ENCODE results near the gene PLXNB3. TPM values are rescaled to one million over a fixed set of nuclear protein-coding genes. Genes with fewer than 3 reads are reported as not detected.

PLXNB3 gene
- total and polyA plus RNA-seq, 4 donors, result 0.11 to 0.69 (median 0.46) TPM

DNA sequence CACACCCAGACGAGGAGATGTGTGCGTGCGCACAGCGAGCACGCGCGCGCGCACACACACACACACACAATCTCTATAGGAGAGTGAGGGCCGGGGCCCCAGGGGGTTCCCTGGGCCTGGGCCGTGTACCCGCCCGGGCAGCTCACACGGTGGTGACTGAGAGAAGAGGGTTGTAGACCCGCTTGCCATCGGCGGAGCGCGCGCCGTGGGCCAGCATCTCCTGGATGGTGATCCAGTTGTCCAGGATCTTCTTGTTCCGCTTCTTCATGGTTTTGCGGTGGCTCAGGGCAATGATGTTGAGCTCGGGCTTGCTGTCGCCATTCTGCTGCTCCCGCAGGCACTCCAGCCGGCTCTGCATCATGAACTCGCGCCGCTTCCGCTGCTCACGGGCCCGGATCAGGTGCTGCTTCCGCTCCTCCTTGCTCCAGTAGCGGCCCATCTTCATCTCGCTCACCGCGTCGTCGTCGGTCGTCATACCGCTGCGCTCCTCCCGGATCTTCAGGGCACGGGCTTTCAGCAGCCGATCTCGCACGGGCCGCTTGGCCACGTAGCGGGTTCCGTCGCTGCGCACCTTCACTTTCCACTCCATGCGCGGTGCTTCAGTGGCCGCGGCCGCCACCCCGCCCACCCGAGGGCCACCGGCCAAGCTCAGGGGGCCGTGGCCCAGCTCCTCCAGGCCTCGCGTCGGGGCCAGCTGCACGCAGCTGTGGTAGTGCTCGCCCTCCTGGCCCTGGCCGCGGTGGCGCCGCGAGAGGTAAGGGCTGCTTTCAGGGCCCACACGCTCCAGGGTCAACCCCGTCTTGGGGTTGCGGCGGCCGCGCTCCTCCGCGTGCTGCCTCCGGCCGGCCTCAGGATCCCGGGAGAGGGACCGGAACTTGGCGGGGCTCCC lies 39.4 kb downstream of the PLXNB3 start:
- Histone ChIP-seq H3K36me3 (ENCODE audit: control insufficient read depth in 4 of 4, insufficient read depth in 3 of 4, low read depth in 1 of 4, low read length in 3 of 4) (peaks cover 0 to 3% (median 0%) of the 10 kb centered on the region in 4 donors), H3K4me3 (ENCODE audit: low read depth in 1 of 3, low read length in 3 of 3) (no peak overlapping the region), H3K9ac (ENCODE audit: low read depth in 1 of 2, low read length in 2 of 2) (no peak overlapping the region), H3K27ac (ENCODE audit: low read depth in 1 of 2, low read length in 2 of 2) (no peak overlapping the region), H3K27me3 (ENCODE audit: control insufficient read depth in 4 of 4, insufficient read depth in 4 of 4, low read length in 3 of 4) (no peaks in the 10 kb centered on the region), H3K9me3 (ENCODE audit: control insufficient read depth in 4 of 4, low read length in 3 of 4) (no peaks in the 10 kb centered on the region), H3K4me1 (ENCODE audit: control insufficient read depth in 4 of 4, insufficient read depth in 4 of 4, low read length in 3 of 4) (no peaks in the 10 kb centered on the region)
- TF ChIP-seq FOXA2 (IDR thresholded peaks at IDR 0.05), result no peak
- no peak for TF ChIP-seq SP1 (IDR thresholded peaks at IDR 0.05)
- TF ChIP-seq MAX (IDR thresholded peaks at IDR 0.05), result no peak
- TF ChIP-seq FOXA1 (IDR thresholded peaks at IDR 0.05), result no peak
- TF ChIP-seq, protein P1, sequence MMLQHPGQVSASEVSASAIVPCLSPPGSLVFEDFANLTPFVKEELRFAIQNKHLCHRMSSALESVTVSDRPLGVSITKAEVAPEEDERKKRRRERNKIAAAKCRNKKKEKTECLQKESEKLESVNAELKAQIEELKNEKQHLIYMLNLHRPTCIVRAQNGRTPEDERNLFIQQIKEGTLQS (IDR thresholded peaks at IDR 0.05), result no peak
- TF ChIP-seq JUND (IDR thresholded peaks at IDR 0.05), result no peak
- no peak for TF ChIP-seq NR2F2 (IDR thresholded peaks at IDR 0.05)
- no peak for TF ChIP-seq TAF1 (conservative IDR thresholded peaks at IDR 0.05)
- no peak for TF ChIP-seq HNF4A (conservative IDR thresholded peaks at IDR 0.05)
- TF ChIP-seq RAD21 (IDR thresholded peaks at IDR 0.05), result no peak
- TF ChIP-seq YY1 (IDR thresholded peaks at IDR 0.05), result no peak
- TF ChIP-seq GABPA (IDR thresholded peaks at IDR 0.05 in 1 of 2, conservative IDR thresholded peaks at IDR 0.05 in 1 of 2), result no peak
- TF ChIP-seq HNF4G (IDR thresholded peaks at IDR 0.05), result no peak
- TF ChIP-seq EGR1 (IDR thresholded peaks at IDR 0.05; ENCODE audit: low read depth in 2 of 2), result no peak
- TF ChIP-seq, protein P2, sequence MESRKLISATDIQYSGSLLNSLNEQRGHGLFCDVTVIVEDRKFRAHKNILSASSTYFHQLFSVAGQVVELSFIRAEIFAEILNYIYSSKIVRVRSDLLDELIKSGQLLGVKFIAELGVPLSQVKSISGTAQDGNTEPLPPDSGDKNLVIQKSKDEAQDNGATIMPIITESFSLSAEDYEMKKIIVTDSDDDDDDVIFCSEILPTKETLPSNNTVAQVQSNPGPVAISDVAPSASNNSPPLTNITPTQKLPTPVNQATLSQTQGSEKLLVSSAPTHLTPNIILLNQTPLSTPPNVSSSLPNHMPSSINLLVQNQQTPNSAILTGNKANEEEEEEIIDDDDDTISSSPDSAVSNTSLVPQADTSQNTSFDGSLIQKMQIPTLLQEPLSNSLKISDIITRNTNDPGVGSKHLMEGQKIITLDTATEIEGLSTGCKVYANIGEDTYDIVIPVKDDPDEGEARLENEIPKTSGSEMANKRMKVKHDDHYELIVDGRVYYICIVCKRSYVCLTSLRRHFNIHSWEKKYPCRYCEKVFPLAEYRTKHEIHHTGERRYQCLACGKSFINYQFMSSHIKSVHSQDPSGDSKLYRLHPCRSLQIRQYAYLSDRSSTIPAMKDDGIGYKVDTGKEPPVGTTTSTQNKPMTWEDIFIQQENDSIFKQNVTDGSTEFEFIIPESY (IDR thresholded peaks at IDR 0.05), result no peak
- DNase-seq (ENCODE audit: low spot score), result no peak
- 97% methylated on average over 87 of the region's 87 CpGs for WGBS

GRCh38 chrX:153804100-153804595 lies 40.1 kb downstream of the PLXNB3 start:
- H3K9ac ChIP-seq (ENCODE audit: low read depth in 1 of 2, low read length in 2 of 2), result no peak overlapping the region
- TF ChIP-seq RXRA (IDR thresholded peaks at IDR 0.05), result no peak
- no peak for TF ChIP-seq FOXA1 (IDR thresholded peaks at IDR 0.05)
- TF ChIP-seq REST (IDR thresholded peaks at IDR 0.05), result no peak
- TF ChIP-seq, protein P1 (IDR thresholded peaks at IDR 0.05), result no peak
- TF ChIP-seq, protein P2 (IDR thresholded peaks at IDR 0.05), result no peak
- TF ChIP-seq HNF4G (IDR thresholded peaks at IDR 0.05), result no peak
- no peak for TF ChIP-seq TAF1 (conservative IDR thresholded peaks at IDR 0.05)
- TF ChIP-seq RAD21 (IDR thresholded peaks at IDR 0.05), result no peak
- no peak for TF ChIP-seq EGR1 (IDR thresholded peaks at IDR 0.05; ENCODE audit: low read depth in 2 of 2)
- TF ChIP-seq JUND (IDR thresholded peaks at IDR 0.05), result no peak
- TF ChIP-seq MAX (IDR thresholded peaks at IDR 0.05), result no peak
- TF ChIP-seq GABPA (IDR thresholded peaks at IDR 0.05 in 1 of 2, conservative IDR thresholded peaks at IDR 0.05 in 1 of 2), result no peak
- TF ChIP-seq FOXA2 (IDR thresholded peaks at IDR 0.05), result no peak
- TF ChIP-seq, protein P3, sequence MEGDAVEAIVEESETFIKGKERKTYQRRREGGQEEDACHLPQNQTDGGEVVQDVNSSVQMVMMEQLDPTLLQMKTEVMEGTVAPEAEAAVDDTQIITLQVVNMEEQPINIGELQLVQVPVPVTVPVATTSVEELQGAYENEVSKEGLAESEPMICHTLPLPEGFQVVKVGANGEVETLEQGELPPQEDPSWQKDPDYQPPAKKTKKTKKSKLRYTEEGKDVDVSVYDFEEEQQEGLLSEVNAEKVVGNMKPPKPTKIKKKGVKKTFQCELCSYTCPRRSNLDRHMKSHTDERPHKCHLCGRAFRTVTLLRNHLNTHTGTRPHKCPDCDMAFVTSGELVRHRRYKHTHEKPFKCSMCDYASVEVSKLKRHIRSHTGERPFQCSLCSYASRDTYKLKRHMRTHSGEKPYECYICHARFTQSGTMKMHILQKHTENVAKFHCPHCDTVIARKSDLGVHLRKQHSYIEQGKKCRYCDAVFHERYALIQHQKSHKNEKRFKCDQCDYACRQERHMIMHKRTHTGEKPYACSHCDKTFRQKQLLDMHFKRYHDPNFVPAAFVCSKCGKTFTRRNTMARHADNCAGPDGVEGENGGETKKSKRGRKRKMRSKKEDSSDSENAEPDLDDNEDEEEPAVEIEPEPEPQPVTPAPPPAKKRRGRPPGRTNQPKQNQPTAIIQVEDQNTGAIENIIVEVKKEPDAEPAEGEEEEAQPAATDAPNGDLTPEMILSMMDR (IDR thresholded peaks at IDR 0.05; ENCODE audit: low read depth, low read length, missing input control), result no peak
- no peak for TF ChIP-seq SP1 (IDR thresholded peaks at IDR 0.05)
- TF ChIP-seq YY1 (IDR thresholded peaks at IDR 0.05), result no peak
- TF ChIP-seq HNF4A (conservative IDR thresholded peaks at IDR 0.05), result no peak
- TF ChIP-seq NR2F2 (IDR thresholded peaks at IDR 0.05), result no peak
- H3K36me3 ChIP-seq (ENCODE audit: control insufficient read depth in 4 of 4, insufficient read depth in 3 of 4, low read depth in 1 of 4, low read length in 3 of 4), result no peaks in the 10 kb centered on the region
- WGBS, result 95% methylated on average over 34 of the region's 34 CpGs
- H3K4me1 ChIP-seq (ENCODE audit: control insufficient read depth in 4 of 4, insufficient read depth in 4 of 4, low read length in 3 of 4), result no peaks in the 10 kb centered on the region
- no peak for DNase-seq (ENCODE audit: low spot score)
- no peak overlapping the region for H3K4me3 ChIP-seq (ENCODE audit: low read depth in 1 of 3, low read length in 3 of 3)
- H3K9me3 ChIP-seq (ENCODE audit: control insufficient read depth in 4 of 4, low read length in 3 of 4), result no peaks in the 10 kb centered on the region
- no peak overlapping the region for H3K27ac ChIP-seq (ENCODE audit: low read depth in 1 of 2, low read length in 2 of 2)
- H3K27me3 ChIP-seq (ENCODE audit: control insufficient read depth in 4 of 4, insufficient read depth in 4 of 4, low read length in 3 of 4), result no peaks in the 10 kb centered on the region
